K562 (cell line): ENCODE measurements around the gene PCED1B. TPM values are rescaled to one million over a fixed set of nuclear protein-coding genes. Genes with fewer than 3 reads are reported as not detected.

Source experiments
- GTF2F1 ChIP-seq: IDR thresholded peaks from 2 replicates; pipeline ENCODE4 v1.6.1; 2011; ENCODE audit warnings: low read depth, low read length, improper control_type of control experiment
- HNRNPLL ChIP-seq: fragments of 200-400 bp; formaldehyde crosslinking; IDR thresholded peaks from 2 replicates; pipeline ENCODE4 v1.6.1; 2017; ENCODE audit warnings: low read length, low read depth, mild to moderate bottlenecking; ENCODE audit not compliant: poor library complexity, severe bottlenecking
- NRF1 ChIP-seq, 2 experiments: fragments of 450-650 bp; IDR thresholded peaks in 1 of 2; conservative IDR thresholded peaks in 1 of 2; 2 replicates each; pipeline ENCODE4 v1.6.1; 2014; ENCODE audit warnings: mild to moderate bottlenecking in 2 of 2
- PCBP1 ChIP-seq: fragments of 200-400 bp; formaldehyde crosslinking; IDR thresholded peaks from 2 replicates; pipeline ENCODE4 v1.6.1; 2018; ENCODE audit warnings: mild to moderate bottlenecking, low read depth, low read length; ENCODE audit not compliant: poor library complexity, severe bottlenecking
- RBFOX2 ChIP-seq: fragments of 200-400 bp; formaldehyde crosslinking; IDR thresholded peaks from 2 replicates; pipeline ENCODE4 v1.6.1; 2017; ENCODE audit warnings: low read depth, mild to moderate bottlenecking, low read length, moderate library complexity
- ZBTB11 ChIP-seq, 3 experiments: fragments of 200-800 bp in 1 of 3; fragments of 250-450 bp in 1 of 3; fragments of 450-650 bp in 1 of 3; sonication (Bioruptor Pico) in 1 of 3; sonication (Bioruptor generic) in 1 of 3; formaldehyde crosslinking in 1 of 3; IDR thresholded peaks; 2 replicates each; pipeline versions ENCODE4 v1.6.1 to v1.8.0; 2016 to 2022; ENCODE audit warnings: mild to moderate bottlenecking in 2 of 3, missing genetic modification characterization in 2 of 3, missing compliant biosample characterization in 1 of 3, moderate library complexity in 1 of 3
- ZBTB7A ChIP-seq: IDR thresholded peaks from 2 replicates; pipeline ENCODE4 v1.6.1; 2011; ENCODE audit warnings: low read depth, mild to moderate bottlenecking, low read length, moderate library complexity, borderline replicate concordance; ENCODE audit not compliant: control insufficient read depth
- polyA plus RNA-seq, 8 experiments: library from polyadenylated mRNA; depleted of rRNA in 4 of 8; stranded (reverse) in 5 of 8; unstranded in 3 of 8; fragments of >200 nt; fragmentation: Nextera tagmentation in 2 of 8; fragmentation: Illumina TruSeq in 1 of 8; extraction: Ambion mirVana in 2 of 8; extraction: Trizol in 1 of 8; gene quantifications; 2 replicates each; pipeline versions ENCODE4 v1.2.1 to v1.2.3, GENCODE V29; 2011 to 2014; ENCODE audit warnings: inconsistent platforms in 1 of 8, missing spikeins in 1 of 8
- total RNA-seq, 7 experiments: library from RNA; depleted of rRNA in 6 of 7; stranded (reverse); fragments of >200 nt in 6 of 7; fragmentation: Illumina TruSeq in 2 of 7; extraction: Trizol in 2 of 7; gene quantifications; 2 replicates each; pipeline versions ENCODE4 v1.2.1 to v1.2.3, GENCODE V29; 2011 to 2021; ENCODE audit warnings: low replicate concordance in 1 of 7

Gene PCED1B
- total and polyA plus RNA-seq, 9 of the 15 experiments (the other 6 are each of a cell fraction or from before 2014, with no cell fraction given): 1.2 to 9.3 (median 2.5) TPM

GRCh38 chr12:47079981-47080724, 732 bp downstream of the PCED1B start (continued):
- peak; percentile 68 for TF ChIP-seq PCBP1
- peak in 1 of 3 experiments; percentile 37; a peak in 1 of 6 replicates for TF ChIP-seq ZBTB11 (CRISPR knock-in tag; IDR thresholded peaks at IDR 0.05)
- no peak for TF ChIP-seq NRF1 (conservative IDR thresholded peaks at IDR 0.05 in 1 of 2, IDR thresholded peaks at IDR 0.05 in 1 of 2)
- peak; percentile 75 for TF ChIP-seq RBFOX2
- TF ChIP-seq HNRNPLL: peak; percentile 9
- TF ChIP-seq GTF2F1: no peak
- TF ChIP-seq ZBTB7A: peak; percentile 23; the same call in 1 of the 2 replicates
